Measurements from ENCODE around the gene LEPR.

LEPR gene

GRCh38 chr1:65412256-65412983 lies 8.0 kb upstream of the LEPR start:
- in situ Hi-C loops (cut with MboI; ENCODE audit: low sequenced_read_pairs): no loop called here

DNA sequence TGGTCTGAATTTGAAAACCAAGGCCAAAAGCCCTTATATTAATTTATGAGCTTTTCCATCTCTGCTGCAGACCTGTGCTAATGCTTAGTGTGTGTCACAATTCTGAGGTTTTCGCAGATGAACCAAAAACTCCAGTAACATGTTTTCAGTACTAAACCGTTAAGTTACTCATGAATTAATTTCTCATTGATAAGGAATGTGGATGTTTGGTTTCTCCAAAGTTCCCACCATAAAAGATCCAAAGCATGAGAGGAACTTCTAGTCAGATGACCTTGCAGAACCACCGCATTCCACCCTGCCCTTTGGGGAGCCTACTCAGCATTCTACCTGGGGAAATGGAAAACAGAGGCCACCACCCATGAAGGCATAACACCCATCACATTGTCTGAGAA lies 7.5 kb upstream of the LEPR start:
- in situ Hi-C loops (cut with MboI; ENCODE audit: low sequenced_read_pairs): no loop called here

- in situ Hi-C loops (cut with MboI; ENCODE audit: low sequenced_read_pairs): no loop called here
Observed at GRCh38 chr1:65414538-65414937, 5.9 kb upstream of the LEPR start.

DNA sequence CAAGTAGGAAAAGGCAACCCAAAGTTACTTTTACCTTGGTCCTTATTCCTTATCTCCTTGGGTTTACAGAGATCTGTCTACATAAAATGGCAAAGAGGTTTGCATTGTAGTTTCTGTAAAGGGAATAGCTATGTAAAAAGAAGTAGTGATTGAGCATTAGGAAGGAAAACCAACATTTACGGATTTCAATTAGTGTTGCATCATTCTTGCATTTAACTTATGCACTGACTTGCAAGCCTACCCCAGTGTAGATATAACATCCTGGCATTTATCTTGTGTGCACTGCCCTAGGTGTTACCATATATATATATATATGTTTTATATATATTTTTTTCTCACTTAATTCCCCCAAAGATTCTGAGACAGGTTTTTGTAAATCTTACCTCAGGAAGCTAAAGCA lies 3.7 kb upstream of the LEPR start:
- in situ Hi-C loops (cut with MboI; ENCODE audit: low sequenced_read_pairs): no loop called here

GRCh38 chr1:65417729-65418128 lies 2.7 kb upstream of the LEPR start:
- in situ Hi-C loops (cut with MboI; ENCODE audit: low sequenced_read_pairs): no loop called here

DNA sequence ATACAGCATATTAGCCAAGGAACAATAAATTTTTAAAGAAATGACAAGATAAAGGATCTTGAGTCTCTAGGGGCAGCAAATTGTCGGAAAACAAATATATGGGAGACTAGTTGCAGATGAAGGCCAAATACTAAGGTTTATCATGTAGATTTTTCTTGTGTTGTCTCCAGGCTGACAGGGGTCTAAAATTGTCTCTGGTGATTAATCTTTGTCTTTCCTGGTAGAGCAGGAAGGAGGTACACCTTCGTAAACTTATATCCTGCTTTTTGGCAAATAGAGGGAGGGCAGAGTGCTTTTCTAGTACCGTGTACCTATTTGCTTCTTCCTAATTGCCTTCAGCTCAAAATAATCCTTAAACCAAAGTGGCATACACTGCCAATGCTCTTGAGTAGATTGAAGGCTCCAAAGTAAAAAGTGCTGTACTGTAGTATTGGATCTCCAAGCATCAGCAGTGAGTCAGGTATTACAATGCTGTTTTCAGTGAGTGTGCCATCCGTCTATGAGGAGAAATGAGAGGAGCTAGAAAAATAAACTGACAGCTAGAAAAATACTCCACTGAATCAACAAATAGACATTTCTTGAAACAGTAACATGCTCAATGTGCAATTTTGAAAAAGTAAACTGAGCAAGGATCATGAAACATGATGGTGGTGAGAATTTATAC lies 1.8 kb upstream of the LEPR start:
- in situ Hi-C loops (cut with MboI; ENCODE audit: low sequenced_read_pairs): no loop called here

DNA sequence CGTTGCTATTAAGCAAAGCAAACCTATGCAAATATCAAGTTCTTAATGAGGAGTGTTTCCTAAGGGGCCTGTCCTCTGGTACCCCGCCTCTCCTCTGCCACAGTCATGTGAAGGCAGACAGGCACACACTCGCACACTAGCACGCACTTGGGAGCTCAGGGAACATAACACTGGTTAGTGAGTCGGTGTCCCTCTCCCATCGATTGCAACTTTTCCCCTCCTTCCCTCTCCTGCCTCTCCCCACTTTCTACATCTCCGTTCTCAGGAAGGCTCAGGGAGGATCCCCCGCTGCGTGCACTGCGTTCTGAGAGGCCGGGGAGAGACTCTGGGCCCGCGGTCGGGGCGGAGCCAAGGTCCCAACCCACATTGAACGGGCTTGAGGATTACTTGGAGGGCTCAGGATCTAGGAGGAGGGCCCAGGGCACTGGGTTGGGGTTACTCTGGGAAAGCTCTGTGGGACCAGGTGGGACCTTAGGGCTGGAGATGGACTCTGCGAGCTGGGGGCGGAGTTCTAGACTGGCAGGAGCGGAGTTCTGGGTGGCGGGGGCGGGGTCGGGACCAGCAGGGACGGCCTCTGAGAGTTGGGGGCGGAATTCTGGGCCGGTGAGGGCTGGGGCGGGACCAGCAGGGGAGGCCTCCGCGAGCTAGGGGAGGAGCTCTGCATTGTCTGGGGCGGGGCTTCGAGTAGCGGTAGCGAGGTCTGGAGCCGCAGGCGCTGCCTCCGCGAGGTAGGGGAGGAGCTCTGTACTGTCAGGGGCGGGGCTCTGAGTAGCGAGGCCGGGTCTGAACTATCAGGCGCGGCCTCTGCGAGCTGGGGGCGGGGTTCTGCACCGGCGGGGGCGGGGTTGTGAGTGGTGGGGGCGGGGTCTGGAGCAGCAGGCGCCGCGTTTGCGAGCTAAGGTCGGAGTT lies 533 bp upstream of the LEPR start:
- in situ Hi-C loops (cut with MboI; ENCODE audit: low sequenced_read_pairs): no loop called here

DNA sequence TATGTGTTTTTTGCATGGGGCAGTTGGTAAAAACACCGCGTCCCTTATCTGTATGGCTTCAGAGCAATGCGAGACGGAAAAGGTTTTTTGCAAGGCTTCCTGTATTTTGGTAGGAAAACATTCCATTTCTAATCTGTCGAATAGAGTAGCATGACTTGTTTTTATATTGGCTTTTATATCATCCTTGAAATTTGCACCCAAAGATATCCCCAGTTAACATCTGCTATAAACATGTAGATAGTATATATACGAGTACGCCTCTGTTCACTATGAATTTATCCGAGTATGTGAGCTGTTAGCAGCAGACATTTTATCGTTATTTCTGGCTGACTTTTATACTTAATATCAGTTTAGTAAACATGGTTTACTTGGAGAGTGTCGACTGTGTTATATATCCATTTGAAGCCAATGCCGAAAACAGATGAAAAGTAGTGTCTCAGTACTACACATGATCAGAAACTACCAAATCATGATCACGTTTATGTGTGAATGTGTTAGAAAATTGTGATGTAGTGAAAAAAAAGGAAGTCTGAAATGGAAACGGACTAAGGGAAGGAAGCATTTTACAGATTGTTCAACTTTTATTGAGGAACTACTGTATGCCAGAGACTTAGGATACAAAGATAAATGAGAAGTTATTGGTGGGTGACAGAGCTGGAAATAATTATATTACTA lies 1.0 kb downstream of the LEPR start:
- in situ Hi-C loops (cut with MboI; ENCODE audit: low sequenced_read_pairs): no loop called here

DNA sequence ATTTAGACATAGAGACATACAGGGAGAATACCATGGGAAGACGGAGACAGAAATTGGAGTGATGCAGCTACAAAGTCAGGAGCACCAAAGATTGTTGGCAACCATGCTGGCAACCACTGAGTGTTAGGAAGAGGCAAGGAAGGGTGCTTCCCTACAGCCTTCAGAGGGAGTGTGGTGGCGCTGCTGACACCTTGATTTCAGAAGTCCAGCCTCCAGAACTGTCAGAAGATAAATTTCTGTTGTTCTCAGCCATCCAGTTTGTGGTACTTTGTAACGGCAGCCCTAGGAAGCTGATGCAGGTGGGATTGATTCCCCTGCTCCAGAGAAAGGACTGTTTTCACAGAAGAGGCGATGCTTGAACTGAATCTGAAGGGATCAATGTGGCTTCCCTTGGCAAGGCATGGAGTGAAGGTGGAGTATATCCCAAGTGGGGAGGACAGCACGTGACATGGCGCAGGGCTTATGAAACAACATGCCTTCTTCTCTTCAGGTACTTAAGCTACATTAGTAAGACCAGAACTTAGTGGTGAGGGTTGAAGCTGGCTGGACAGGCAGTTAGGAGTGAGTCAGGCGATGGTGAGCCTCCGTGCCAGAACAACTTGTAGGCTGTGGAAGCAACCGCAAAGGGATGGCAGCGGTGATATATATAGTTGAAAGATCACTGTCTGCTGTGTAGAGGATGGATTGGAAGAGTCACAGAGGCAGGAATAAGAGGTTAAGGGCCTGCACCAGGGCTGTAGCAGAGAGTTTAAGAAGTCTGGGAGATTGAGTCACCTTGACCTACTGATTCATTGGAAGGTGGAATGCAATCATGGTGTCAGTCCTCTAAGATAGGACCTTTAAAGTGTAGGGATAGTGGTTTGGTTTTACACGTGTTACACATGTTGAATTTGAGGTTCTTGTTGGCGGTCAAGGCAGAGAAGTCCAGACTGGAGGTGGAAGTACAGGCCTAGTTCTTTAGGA lies 2.1 kb downstream of the LEPR start:
- in situ Hi-C loops (cut with MboI; ENCODE audit: low sequenced_read_pairs): no loop called here

DNA sequence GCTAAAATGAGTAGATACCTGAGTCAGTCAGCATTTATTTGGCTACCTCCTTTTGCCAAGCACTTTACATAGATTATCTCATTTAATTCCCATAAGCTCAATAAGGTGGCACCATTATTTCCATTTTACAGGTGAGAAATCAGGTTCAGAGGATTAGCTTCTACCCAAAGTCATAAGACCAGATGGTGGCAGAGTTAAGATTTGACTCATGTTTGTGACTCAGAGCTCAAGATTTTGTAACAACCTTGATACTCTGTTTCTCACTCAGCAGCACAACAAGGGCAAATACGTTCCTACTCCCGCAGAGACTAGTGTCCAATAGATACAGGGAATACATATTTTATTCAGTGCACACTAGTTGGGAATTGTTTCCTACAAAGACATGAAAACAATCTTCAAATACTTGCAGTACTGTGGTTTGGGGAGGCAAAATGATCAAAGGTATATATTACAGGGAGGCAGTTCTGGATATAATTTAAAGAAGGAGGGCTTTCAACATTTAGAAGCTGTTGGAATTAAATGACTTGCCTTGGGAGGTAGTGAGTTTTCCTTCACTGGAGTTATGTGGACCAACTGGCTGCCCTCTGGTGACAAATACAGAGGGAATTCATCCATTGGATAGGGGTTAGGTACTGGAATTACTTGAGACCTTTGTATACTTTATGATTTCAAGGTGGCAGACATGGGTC lies 3.6 kb downstream of the LEPR start:
- in situ Hi-C loops (cut with MboI; ENCODE audit: low sequenced_read_pairs): no loop called here

GRCh38 chr1:65424573-65424889 lies 4.1 kb downstream of the LEPR start:
- in situ Hi-C loops (cut with MboI; ENCODE audit: low sequenced_read_pairs): no loop called here

GRCh38 chr1:65425006-65425405 lies 4.5 kb downstream of the LEPR start:
- in situ Hi-C loops (cut with MboI; ENCODE audit: low sequenced_read_pairs): no loop called here

- in situ Hi-C loops (cut with MboI; ENCODE audit: low sequenced_read_pairs): no loop called here
Observed at GRCh38 chr1:65425697-65426096, 5.2 kb downstream of the LEPR start.

DNA sequence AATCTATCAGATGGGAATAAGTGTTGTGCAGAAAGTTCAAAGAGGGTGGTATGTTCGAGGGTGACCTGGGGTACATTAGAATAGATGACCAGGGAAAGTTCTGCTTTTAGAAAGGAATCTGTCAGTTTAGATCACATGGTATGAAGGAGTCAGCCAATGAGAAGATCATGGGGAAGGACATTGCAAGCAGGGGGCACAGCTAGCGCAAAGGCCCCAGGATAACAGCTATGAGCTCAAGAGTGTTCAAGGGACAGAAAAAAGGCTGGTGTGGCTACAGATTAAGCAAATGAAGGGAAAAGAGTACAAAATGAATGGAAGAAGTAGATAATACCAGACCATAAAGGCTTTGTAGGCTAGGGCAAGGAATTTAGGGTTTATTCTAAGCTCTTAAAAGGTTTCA lies 8.6 kb downstream of the LEPR start:
- in situ Hi-C loops (cut with MboI; ENCODE audit: low sequenced_read_pairs): no loop called here

GRCh38 chr1:65429806-65430205 lies 9.3 kb downstream of the LEPR start:
- in situ Hi-C loops (cut with MboI; ENCODE audit: low sequenced_read_pairs): no loop called here

DNA sequence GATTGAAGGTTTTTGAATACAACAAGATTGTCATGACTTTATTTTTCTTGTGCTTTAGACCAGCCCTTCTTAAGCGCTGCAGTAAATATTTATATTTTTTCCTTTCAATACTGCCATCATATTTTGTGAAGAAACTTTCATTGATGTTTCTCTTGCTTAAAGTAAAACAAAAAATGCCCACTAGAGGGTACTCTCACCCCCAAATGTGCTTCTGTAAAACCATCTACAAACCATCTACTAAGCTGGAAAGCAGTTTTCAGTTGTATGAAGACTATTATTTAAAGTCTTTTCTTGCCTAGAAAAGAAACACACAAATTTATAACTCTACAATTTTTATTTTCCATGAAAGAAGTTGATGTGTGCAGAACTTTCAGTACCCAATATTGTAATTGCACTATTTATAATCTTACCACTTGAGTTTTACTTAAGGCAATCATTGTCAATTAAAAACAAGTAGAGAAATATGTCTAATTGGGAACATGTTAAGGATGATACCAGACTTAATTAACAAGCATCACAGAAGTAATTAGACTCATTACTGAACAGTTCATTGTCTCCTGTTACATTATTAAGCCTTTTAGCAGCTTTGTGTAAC lies 10.7 kb downstream of the LEPR start:
- in situ Hi-C loops (cut with MboI; ENCODE audit: low sequenced_read_pairs): no loop called here

DNA sequence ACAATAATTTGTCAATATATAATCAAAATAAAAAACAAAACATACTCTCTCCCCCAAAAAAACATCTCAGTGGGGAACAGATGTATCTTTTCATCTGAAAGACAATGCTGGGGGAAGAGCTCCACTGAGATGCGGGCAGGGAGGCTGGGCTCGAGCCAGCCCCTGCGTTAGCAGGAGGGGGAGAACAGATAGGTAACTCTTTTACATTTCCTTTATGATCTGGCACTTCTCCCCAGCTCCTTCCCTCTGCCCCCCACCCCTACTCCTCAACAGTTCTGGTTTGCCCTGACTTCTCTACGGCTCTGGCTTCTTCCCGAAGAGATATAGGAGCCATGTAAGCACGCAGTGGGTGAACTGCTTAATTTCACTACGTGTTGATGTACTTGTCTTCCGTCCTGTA lies 12.4 kb downstream of the LEPR start:
- in situ Hi-C loops (cut with MboI; ENCODE audit: low sequenced_read_pairs): no loop called here

DNA sequence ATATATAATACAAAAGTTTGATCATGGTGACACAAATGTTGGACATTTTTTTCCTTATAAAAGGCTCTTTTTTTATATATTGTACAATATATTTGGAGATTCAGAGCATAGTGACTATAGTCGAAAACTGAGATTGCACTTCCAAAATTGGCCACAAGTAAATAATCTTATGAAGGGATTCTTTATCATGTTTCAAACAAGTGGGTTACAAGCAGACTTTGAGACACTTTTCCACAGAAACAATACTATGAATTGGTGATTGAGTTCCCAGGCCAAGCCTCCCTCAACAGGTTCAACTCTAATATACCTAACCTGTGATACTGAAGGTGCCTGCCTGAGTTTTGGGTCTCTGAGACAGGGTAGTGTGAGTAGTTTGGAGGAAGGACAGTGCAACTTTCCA lies 13.8 kb downstream of the LEPR start:
- in situ Hi-C loops (cut with MboI; ENCODE audit: low sequenced_read_pairs): no loop called here

DNA sequence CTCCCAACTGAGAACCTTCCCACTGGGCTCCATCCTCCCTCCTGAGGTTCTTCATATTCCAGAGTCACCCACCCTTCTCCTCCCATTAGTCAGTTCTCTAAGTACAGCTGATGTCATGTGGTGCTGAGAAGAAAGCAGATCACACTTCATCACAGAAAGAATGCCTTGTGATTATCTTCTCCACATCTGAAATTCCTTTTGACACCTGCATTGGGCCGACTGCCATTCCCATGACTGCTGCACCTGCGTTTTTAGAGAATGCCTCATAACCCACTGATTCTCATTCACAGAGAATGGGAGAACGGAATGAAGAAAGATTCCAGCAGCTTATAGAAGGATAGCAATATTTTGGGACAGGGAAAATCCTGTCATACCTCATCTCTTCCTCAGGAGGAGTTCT lies 14.3 kb downstream of the LEPR start:
- in situ Hi-C loops (cut with MboI; ENCODE audit: low sequenced_read_pairs): no loop called here
